BE2C (cell line): ENCODE data around the gene CDK19.

Experiments used
- DNase-seq: peaks from one replicate; pipeline ENCODE4 v3.0.0-alpha.2; 2020
- H3K27me3 ChIP-seq: fragments of 250-450 bp; sonication (Bioruptor Pico); 2 replicates; pipeline ENCODE4 v1.5.1; 2020; ENCODE audit warnings: mild to moderate bottlenecking
- H3K36me3 ChIP-seq: fragments of 250-450 bp; sonication (Bioruptor Pico); 2 replicates; pipeline ENCODE4 v1.5.1; 2020; ENCODE audit warnings: mild to moderate bottlenecking
- H3K4me1 ChIP-seq: fragments of 250-450 bp; sonication (Bioruptor Pico); 2 replicates; pipeline ENCODE4 v1.5.1; 2020
- H3K4me3 ChIP-seq: 2 replicates; pipeline ENCODE4 v1.5.1; 2011; ENCODE audit warnings: low read depth, low read length
- H3K9me3 ChIP-seq: fragments of 250-450 bp; sonication (Bioruptor Pico); 2 replicates; pipeline ENCODE4 v1.5.1; 2020
- TF ChIP-seq, protein P1 (sequence below): IDR thresholded peaks from 2 replicates; pipeline ENCODE4 v1.5.1; 2012; ENCODE audit warnings: mild to moderate bottlenecking, low read depth, low read length

Gene CDK19

DNA sequence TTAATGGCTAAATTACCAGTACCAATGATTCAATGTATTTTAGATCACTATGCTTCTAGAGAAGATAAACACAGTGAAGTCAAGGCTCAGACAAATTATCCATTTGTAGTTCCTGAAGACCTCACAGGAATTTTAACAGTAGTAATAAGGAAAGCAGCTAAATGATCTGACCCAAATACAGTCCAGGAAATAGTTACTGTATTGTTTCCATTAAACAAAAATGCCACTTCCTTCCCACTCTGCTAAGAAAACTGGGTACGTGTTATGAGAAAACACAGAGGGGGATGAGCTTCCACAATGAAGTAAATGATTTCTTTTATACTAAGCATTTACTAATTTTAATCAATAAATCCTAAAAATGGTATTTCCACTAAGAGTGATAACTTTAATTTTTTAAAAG, 127.9 kb downstream of the CDK19 start:
- Histone ChIP-seq H3K4me1 (peaks cover 3% of the 10 kb centered on the region), H3K27me3 (no peaks in the 10 kb centered on the region), H3K36me3 (no peaks in the 10 kb centered on the region), H3K4me3 (no peak overlapping the region), H3K9me3 (no peaks in the 10 kb centered on the region)
- TF ChIP-seq, protein P1, sequence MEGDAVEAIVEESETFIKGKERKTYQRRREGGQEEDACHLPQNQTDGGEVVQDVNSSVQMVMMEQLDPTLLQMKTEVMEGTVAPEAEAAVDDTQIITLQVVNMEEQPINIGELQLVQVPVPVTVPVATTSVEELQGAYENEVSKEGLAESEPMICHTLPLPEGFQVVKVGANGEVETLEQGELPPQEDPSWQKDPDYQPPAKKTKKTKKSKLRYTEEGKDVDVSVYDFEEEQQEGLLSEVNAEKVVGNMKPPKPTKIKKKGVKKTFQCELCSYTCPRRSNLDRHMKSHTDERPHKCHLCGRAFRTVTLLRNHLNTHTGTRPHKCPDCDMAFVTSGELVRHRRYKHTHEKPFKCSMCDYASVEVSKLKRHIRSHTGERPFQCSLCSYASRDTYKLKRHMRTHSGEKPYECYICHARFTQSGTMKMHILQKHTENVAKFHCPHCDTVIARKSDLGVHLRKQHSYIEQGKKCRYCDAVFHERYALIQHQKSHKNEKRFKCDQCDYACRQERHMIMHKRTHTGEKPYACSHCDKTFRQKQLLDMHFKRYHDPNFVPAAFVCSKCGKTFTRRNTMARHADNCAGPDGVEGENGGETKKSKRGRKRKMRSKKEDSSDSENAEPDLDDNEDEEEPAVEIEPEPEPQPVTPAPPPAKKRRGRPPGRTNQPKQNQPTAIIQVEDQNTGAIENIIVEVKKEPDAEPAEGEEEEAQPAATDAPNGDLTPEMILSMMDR, result no peak
- DNase-seq, result no peak

DNA sequence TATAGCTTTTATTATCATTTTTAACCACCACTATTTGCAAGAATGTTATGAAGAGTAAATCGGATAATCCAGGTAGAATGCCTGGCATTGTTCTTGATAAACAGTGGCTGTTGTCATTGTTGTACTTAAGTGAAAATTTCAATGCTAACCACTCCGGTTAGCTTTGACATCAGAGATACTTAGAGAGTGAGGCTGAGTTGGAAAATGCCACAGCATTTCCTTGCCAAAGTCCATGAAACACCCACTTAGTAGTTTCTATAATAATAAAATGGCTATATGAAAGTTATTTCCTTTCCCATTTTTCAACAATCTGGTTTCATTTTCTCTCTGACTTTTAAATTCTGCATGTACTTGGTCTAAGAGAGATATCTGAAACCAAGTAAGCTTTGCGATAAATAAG, 132.0 kb downstream of the CDK19 start:
- DNase-seq, result no peak
- H3K4me1 ChIP-seq, result peaks cover 10% of the 10 kb centered on the region
- no peak overlapping the region for H3K4me3 ChIP-seq
- H3K27me3 ChIP-seq, result no peaks in the 10 kb centered on the region
- H3K9me3 ChIP-seq, result no peaks in the 10 kb centered on the region
- TF ChIP-seq, protein P1, result no peak
- no peaks in the 10 kb centered on the region for H3K36me3 ChIP-seq

DNA sequence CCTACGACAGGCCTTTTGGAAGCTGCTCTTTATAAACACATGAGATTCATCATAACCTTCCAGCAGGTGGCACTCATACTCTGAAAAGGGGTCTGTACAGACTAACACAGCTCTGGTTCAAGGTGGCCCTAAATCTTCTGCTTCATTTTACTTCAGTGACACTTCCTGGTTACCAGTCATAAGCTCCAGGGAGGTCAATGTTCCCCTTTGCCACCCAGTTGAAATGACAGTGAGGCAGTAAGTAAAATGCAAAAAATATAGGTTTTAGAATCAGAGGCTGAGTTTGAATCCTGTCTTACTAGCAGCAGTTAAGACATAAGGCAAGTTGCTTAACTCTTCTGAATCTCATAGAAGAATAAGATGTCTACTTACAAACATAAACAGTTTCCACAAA, 132.8 kb downstream of the CDK19 start:
- TF ChIP-seq, protein P1, result peak; percentile 82
- Histone ChIP-seq H3K36me3 (no peaks in the 10 kb centered on the region), H3K27me3 (no peaks in the 10 kb centered on the region), H3K4me3 (no peak overlapping the region), H3K9me3 (no peaks in the 10 kb centered on the region), H3K4me1 (peaks cover 10% of the 10 kb centered on the region)
- DNase-seq, result peak; percentile 74

DNA sequence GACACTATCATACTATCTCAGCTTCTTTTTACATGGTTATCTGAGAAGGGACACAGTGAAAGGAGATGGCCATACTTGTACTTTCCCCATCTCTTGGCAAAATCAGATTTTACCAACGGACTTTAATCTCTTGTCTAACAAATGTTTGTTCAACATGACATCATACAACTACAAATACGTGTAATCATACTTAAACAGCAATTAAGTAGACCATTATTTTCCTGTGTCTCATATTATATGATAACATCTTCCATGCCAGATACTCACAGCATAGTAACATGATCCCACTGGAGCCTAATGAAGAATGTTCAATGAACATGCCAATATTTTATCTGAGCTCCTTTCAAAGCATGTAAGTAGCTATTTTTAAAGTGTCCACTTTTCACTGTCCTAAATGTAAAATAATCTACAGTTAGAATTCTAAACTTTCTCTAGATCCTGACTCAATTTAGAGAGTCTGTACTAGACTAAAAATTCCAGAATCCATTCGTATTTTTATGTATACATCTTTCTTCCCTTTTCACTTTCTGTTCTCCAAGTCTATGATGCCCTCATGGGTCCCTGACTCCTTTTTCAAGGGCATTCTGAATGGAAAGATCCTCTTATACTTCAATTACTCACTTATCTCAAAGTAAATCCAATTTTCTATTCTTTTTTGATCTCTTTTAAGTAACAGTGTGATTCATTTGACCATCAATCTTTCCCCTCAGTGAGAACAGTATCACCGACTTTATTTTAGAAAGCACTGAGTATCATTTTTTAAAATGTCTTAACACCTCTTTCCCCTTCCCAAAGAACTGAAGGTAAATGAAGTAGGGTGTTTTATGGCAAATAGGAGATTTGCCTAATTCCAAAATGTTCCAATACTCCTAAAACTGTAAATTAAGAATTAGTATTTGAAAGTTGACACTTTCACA, 133.5 kb downstream of the CDK19 start:
- Histone ChIP-seq H3K4me3 (0 out of 2 replicates have a peak overlapping the region, but pooled peaks have one; percentile 8), H3K27me3 (no peaks in the 10 kb centered on the region), H3K4me1 (peaks cover 10% of the 10 kb centered on the region), H3K36me3 (no peaks in the 10 kb centered on the region), H3K9me3 (no peaks in the 10 kb centered on the region)
- TF ChIP-seq, protein P1, result no peak
- DNase-seq, result no peak

DNA sequence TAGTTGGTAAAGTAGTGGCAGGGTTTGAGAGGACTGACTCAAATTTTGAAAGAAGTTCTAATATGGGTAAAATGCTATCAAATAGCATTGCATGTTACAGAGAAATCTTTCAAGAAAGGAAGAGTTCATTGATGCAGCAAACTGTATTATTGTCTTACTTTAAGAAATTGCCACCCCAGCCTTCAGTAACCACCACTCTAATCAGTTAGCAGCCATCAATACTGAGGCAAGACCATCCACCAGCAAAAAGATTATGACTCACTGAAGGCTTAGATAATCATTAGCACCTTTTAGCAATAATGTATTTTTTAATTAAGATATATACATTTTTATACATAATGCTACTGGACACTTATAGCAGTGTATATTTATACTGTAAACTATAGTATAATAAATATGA, 138.9 kb downstream of the CDK19 start:
- no peak overlapping the region for H3K4me3 ChIP-seq
- H3K9me3 ChIP-seq, result no peaks in the 10 kb centered on the region
- H3K4me1 ChIP-seq, result peaks cover 1% of the 10 kb centered on the region
- DNase-seq, result no peak
- no peaks in the 10 kb centered on the region for H3K36me3 ChIP-seq
- H3K27me3 ChIP-seq, result no peaks in the 10 kb centered on the region
- TF ChIP-seq, protein P1, result no peak

DNA sequence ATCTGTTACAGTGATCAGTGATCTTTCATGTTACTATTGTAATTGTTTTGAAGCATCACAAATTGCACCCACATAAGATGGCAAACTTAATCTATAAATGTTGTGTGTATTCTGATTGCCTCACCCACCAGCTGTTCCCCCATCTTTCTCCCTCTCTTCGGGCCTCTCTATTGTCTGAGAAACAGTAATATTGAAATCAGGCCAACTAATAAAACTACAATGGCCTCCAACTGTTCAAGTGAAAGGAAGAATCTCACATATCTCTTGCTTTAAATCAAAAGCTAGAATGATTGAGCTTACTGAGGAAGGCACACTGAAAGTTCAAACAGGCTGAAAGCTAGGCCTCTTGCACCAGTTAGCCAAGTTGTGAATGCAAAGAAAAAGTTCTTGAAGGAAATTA, 141.2 kb downstream of the CDK19 start:
- Histone ChIP-seq H3K27me3 (no peaks in the 10 kb centered on the region), H3K36me3 (no peaks in the 10 kb centered on the region), H3K9me3 (no peaks in the 10 kb centered on the region), H3K4me1 (no peaks in the 10 kb centered on the region), H3K4me3 (no peak overlapping the region)
- TF ChIP-seq, protein P1, result no peak
- DNase-seq, result no peak
